Neutrophil (primary cell): ENCODE data around the gene FAM228A.

Experiments used
- H3K27ac ChIP-seq: fragments of 200-600 bp; sonication (generic); 2 replicates; pipeline ENCODE4 v1.5.1; 2016; ENCODE audit warnings: mild to moderate bottlenecking, moderate library complexity
- H3K27me3 ChIP-seq: fragments of 200-600 bp; sonication (generic); 2 replicates; pipeline ENCODE4 v1.6.0; 2016; ENCODE audit warnings: mild to moderate bottlenecking
- H3K36me3 ChIP-seq: fragments of 200-600 bp; sonication (generic); 2 replicates; pipeline ENCODE4 v1.5.1; 2017
- H3K4me1 ChIP-seq, 2 experiments: fragments of 200-600 bp in 1 of 2; sonication (generic) in 1 of 2; 1 replicate in 1 of 2; 2 replicates in 1 of 2; pipeline versions ENCODE4 v1.5.1 to v1.6.1; 2013 to 2016; ENCODE audit warnings: low read depth in 1 of 2, low read length in 1 of 2, mild to moderate bottlenecking in 1 of 2, moderate library complexity in 1 of 2; ENCODE audit not compliant: control insufficient read depth in 1 of 2, insufficient read depth in 1 of 2
- H3K4me3 ChIP-seq, 2 experiments: fragments of 200-600 bp in 1 of 2; sonication (generic) in 1 of 2; 1 replicate in 1 of 2; 2 replicates in 1 of 2; pipeline ENCODE4 v1.5.1; 2013 to 2016; ENCODE audit warnings: low read depth in 1 of 2, low read length in 1 of 2, mild to moderate bottlenecking in 1 of 2, moderate library complexity in 1 of 2
- H3K9me3 ChIP-seq: fragments of 200-600 bp; sonication (generic); 2 replicates; pipeline ENCODE4 v1.5.1; 2016
- CTCF ChIP-seq: fragments of 200-600 bp; sonication (generic); IDR thresholded peaks from 2 replicates; pipeline ENCODE4 v1.5.1; 2016; ENCODE audit warnings: antibody characterized with exemption

Gene FAM228A

GRCh38 chr2:24163601-24164000 lies 11.3 kb upstream of the FAM228A start:
- TF ChIP-seq CTCF, result no peak
- no peak overlapping the region for H3K27ac ChIP-seq
- no peaks in the 10 kb centered on the region for H3K27me3 ChIP-seq
- peaks cover 3% of the 10 kb centered on the region for H3K36me3 ChIP-seq
- no peaks in the 10 kb centered on the region for H3K9me3 ChIP-seq
- no peaks in the 10 kb centered on the region for H3K4me1 ChIP-seq
- no peak overlapping the region for H3K4me3 ChIP-seq

DNA sequence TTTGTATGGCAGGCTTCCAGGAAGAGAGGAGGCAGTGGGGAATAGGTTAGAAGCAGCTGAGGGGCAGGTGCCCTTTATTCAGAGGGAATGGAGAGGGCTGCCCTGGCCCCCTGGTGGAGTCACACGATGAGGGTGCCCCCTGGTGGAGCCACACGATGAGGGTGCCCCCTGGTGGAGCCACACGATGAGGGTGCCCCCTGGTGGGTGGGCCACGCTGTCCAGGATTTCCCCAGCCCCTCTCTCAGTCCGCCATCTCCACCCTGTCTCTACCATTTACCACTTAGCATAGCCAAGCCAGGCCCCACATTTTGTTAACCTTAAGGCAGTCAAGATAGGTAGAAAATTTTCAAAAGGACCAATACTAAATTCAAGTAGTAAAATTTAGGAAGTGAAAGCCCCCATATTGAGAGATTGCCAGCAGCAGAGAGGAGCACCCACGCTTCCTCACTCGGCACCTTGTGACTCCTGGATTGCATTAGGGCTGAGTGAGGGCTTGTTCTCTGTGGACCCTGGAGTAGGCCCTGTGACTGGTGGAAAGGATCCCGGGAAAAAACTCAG lies 10.4 kb upstream of the FAM228A start:
- Histone ChIP-seq H3K27ac (no peak overlapping the region), H3K9me3 (no peaks in the 10 kb centered on the region), H3K27me3 (no peaks in the 10 kb centered on the region), H3K4me3 (no peak overlapping the region), H3K4me1 (no peaks in the 10 kb centered on the region), H3K36me3 (peaks cover 3% of the 10 kb centered on the region)
- TF ChIP-seq CTCF, result no peak

DNA sequence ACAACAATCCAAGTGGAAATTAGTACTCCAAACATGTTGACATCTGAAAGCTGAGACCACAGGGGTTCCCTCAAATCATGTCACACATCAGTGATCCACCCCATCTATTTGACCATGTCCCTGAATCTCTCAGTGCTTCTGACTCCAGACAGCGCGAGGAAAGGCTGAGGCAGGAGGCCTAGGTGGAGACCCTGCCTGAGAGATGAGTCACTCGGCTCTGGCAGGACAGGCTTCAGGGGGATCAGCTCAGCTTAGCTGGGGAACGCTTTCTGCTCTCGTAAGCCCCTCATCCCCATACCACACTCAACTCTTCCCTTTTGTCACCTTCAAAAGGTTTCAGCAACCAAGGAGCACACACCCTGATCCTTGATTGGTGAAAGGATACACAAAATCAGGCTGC lies 5.8 kb upstream of the FAM228A start:
- TF ChIP-seq CTCF, result no peak
- Histone ChIP-seq H3K36me3 (no peaks in the 10 kb centered on the region), H3K27ac (no peak overlapping the region), H3K27me3 (peaks cover 4% of the 10 kb centered on the region), H3K4me3 (no peak overlapping the region), H3K9me3 (no peaks in the 10 kb centered on the region), H3K4me1 (no peaks in the 10 kb centered on the region)

DNA sequence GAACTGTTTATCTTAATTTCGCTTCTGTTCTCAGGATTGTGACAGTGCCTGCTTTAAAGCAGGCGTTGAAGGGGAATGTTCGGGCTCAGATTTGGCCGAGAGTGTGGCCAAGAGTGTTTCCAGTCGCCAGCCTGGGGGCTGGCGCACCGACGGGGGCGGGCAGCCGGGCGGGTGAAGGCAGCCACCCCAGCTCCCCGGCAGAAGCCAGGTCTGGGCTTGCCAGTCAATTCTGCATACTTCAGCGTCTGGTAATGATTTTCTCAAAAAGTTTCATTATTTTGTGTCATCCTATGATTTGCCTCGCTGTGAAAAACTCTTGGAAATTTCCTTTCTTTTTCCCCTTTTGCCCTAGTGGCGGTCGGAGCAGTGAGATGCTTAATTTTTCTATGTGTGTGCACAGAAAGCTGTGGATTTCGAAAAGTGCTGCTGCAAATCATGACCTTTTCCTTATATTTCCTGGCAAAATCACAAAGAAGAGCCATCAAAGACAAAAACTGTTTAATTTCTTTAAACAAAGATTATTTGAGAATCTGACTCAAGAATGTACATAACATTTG lies 856 bp downstream of the FAM228A start:
- no peak for TF ChIP-seq CTCF

DNA sequence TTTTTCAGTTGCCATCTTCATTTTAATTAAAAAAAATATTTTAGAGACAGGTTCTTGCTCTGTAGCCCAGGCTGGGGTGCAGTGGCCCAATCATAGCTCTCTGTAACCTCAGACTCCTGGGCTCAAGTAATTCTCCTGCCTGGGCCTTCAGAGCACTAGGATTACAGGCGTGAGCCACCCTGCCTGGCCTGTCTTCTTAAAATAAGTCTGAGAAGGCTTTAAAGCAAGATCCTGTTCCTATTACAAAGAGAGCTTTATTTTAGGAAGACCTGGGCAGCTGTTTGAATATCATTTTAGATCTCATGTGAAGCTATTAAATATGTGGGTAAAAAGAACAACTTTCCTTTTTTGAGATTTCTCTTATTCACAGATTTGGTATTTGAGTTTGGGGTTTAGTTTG lies 1.5 kb downstream of the FAM228A start:
- H3K36me3 ChIP-seq, result no peaks in the 10 kb centered on the region
- H3K27ac ChIP-seq, result no peak overlapping the region
- peaks cover 20% of the 10 kb centered on the region for H3K27me3 ChIP-seq
- no peak for TF ChIP-seq CTCF
- H3K4me3 ChIP-seq, result no peak overlapping the region
- no peaks in the 10 kb centered on the region for H3K4me1 ChIP-seq
- H3K9me3 ChIP-seq, result no peaks in the 10 kb centered on the region

More for the DNA sequence above, 856 bp downstream of the FAM228A start:
- no peak overlapping the region for H3K4me3 ChIP-seq
- peaks cover 20% of the 10 kb centered on the region for H3K27me3 ChIP-seq
- no peaks in the 10 kb centered on the region for H3K4me1 ChIP-seq
- no peaks in the 10 kb centered on the region for H3K9me3 ChIP-seq
- H3K27ac ChIP-seq, result no peak overlapping the region
- H3K36me3 ChIP-seq, result no peaks in the 10 kb centered on the region

- H3K27me3 ChIP-seq, result peaks cover 10% of the 10 kb centered on the region
- H3K4me3 ChIP-seq, result no peak overlapping the region
- H3K27ac ChIP-seq, result no peak overlapping the region
- no peaks in the 10 kb centered on the region for H3K4me1 ChIP-seq
- H3K9me3 ChIP-seq, result no peaks in the 10 kb centered on the region
- no peaks in the 10 kb centered on the region for H3K36me3 ChIP-seq
- TF ChIP-seq CTCF, result no peak
These were observed 4.8 kb downstream of the FAM228A start for GRCh38 chr2:24179683-24180082.
